HAP-1 (cell line): ENCODE data around the gene ETDC.
A peak's percentile ranks its signal among the peaks of the same experiment; 100 is the strongest.
"Not testable (repeated sequence)": the region's sequence is repeated elsewhere in the genome, so short reads cannot be mapped to it uniquely, and the experiment has no call there.

ENCODE experiments used
- DNase-seq, 2 experiments: peaks; one replicate each; pipeline ENCODE4 v3.0.0-alpha.2; 2016 to 2020; ENCODE audit warnings: low spot score in 2 of 2
- H3K27me3 ChIP-seq: fragments of 250-450 bp; sonication (Bioruptor Pico); 2 replicates; pipeline ENCODE4 v1.5.1; 2020; ENCODE audit warnings: low read depth, mild to moderate bottlenecking, moderate library complexity
- H3K36me3 ChIP-seq: fragments of 250-450 bp; sonication (Bioruptor Pico); replicated peaks from 2 replicates; pipeline ENCODE4 v1.5.1; 2020; ENCODE audit warnings: mild to moderate bottlenecking
- H3K4me1 ChIP-seq: fragments of 250-450 bp; sonication (Bioruptor Pico); 2 replicates; pipeline ENCODE4 v1.5.1; 2020; ENCODE audit warnings: mild to moderate bottlenecking
- H3K4me3 ChIP-seq: fragments of 250-450 bp; sonication (Bioruptor Pico); 2 replicates; pipeline ENCODE4 v1.5.1; 2020; ENCODE audit warnings: mild to moderate bottlenecking, moderate library complexity
- H3K9me3 ChIP-seq: fragments of 250-450 bp; sonication (Bioruptor Pico); 2 replicates; pipeline ENCODE4 v1.5.1; 2020; ENCODE audit warnings: mild to moderate bottlenecking, moderate library complexity
- in situ Hi-C: fragments of 300-500 bp; cut with MboI; formaldehyde crosslinking; loops from 3 replicates; pipeline ENCODE4 v1.14.3; 2020; ENCODE audit warnings: low sequenced_read_pairs, inconsistent platforms, mixed read lengths

Gene ETDC

DNA sequence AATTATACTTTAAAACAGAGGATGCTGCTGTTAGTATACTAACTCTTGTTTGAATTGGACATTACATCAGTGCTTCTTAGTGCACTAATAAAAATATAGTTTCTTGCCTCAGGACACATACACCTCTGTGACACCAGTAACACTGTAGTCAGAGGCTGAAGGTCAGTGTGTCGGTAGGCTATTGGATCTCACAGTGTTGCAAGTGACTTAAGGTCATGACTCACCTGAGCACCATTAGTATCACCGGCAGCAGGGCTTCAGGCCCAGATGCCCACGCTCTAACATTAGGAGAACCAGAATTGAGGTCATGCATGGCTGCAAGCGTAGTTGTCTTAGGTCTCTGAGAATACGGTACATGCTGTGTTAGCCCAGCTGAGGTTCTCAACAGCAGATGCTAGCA lies 15.2 kb downstream of the ETDC start:
- H3K4me3 ChIP-seq: no peak overlapping the region
- H3K4me1 ChIP-seq: no peaks in the 10 kb centered on the region
- no peaks in the 10 kb centered on the region for H3K9me3 ChIP-seq
- no peaks in the 10 kb centered on the region for H3K27me3 ChIP-seq
- no peak for DNase-seq
- no peaks in the 10 kb centered on the region; the same call in 1 of the 2 replicates for H3K36me3 ChIP-seq
- in situ Hi-C loops: no loop called here

DNA sequence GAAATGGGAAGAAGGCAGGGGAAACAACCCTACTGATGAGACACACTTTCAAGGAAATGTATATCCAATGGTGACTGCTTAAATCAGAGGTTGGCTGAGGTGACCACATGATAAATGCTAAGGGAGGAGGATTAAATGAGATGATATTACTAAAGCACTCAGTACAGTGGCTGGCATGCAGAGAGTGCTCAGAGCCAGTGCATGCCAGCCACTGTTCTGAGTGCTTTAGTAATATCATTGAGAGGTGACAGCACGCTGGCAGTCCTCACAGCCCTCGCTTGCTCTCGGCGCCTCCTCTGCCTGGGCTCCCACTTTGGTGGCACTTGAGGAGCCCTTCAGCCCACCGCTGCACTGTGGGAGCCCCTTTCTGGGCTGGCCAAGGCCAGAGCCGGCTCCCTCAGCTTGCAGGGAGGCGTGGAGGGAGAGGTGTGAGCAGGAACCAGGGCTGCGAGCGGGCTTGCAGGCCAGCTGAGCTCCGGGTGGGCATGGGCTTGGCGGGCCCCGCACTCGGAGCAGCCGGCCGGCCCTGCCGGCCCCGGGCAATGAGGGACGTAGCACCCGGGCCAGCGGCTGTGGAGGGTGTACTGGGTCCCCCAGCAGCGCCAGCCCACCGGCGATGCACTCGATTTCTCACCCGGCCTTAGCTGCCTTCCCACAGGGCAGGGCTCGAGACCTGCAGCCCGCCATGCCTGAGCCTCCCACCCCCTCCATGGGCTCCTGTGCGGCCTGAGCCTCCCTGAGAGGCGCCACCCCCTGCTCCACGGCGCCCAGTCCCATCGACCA lies 15.9 kb downstream of the ETDC start:
- H3K4me1 ChIP-seq, DNase-seq, H3K9me3 ChIP-seq, H3K36me3 ChIP-seq, in situ Hi-C loops, H3K27me3 ChIP-seq, H3K4me3 ChIP-seq: not testable (repeated sequence)

DNA sequence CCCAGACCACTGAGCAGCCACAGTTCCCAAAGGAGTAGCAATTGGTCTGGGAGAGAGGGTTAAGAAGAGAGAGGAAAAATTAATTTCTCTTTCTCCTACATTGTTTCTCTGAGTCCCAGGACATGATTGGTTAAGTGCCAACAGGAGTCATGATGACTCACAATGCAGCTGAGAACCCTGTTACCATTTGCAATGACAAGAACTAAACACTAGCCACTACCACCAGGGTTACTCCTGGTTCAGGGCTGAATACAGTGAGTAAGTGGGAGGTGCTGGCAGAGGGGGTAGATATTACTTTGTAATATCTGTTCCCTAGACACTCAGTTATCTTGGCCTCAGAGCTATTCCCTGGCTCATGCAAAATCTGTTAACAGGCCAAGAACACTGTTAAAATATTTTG lies 18.0 kb downstream of the ETDC start:
- Histone ChIP-seq H3K9me3 (no peaks in the 10 kb centered on the region), H3K4me3 (no peak overlapping the region), H3K4me1 (no peaks in the 10 kb centered on the region), H3K36me3 (no peaks in the 10 kb centered on the region; the same call in 1 of the 2 replicates), H3K27me3 (no peaks in the 10 kb centered on the region)
- in situ Hi-C loops: no loop called here
- no peak for DNase-seq

DNA sequence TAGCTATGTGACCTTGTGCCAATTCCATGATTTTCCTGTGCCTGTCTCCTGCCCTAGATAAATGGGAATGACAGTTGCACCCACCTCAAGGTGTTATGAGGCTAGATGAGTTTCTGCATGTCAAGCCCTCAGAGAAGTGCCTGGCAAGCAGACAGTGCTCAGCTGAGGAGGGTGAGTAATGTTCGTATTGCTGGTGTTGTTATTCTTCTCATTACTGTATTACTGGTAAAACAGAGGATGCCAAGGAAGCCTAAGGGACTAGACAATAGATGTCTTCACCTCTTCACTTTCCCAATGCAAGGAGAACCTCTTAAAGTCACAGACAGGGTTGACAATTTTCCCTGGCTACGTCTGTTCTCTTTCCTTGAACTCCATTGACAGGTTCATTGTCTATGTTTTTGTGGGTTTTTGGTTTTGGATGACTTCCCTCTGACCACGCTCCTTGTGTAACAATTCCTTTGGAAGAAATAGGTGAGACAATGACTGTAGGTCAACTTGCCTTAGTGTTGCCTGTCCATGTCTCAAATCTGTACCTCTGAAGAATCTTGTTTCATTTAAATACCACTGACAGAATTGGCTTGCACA lies 19.2 kb downstream of the ETDC start:
- Histone ChIP-seq H3K36me3 (peaks cover 1% of the 10 kb centered on the region), H3K4me1 (no peaks in the 10 kb centered on the region), H3K27me3 (no peaks in the 10 kb centered on the region), H3K9me3 (no peaks in the 10 kb centered on the region), H3K4me3 (no peak overlapping the region)
- DNase-seq: no peak
- in situ Hi-C loops: no loop called here

DNA sequence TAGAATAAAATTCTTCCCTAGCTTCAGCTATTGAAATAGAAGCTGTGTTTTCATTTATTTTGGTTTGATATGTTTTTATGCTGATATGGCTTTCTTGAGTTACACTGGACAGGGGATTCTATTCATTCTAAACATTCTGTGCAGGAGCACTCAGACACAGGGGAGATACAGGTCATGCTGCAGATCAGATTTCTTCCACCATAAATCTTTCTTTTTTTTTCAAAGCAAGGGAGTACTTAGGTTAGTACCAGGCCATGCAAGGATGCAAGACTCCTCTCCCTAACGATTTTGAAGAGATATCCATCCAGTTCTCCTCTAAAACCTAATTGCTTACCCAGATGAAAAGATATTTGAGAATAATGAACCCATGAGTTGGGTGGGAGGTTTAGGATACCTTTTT lies 21.4 kb downstream of the ETDC start:
- in situ Hi-C loops: no loop called here
- no peaks in the 10 kb centered on the region for H3K27me3 ChIP-seq
- H3K4me1 ChIP-seq: no peaks in the 10 kb centered on the region
- no peak overlapping the region for H3K4me3 ChIP-seq
- no peaks in the 10 kb centered on the region for H3K9me3 ChIP-seq
- H3K36me3 ChIP-seq: peaks cover 8% of the 10 kb centered on the region
- DNase-seq: no peak

DNA sequence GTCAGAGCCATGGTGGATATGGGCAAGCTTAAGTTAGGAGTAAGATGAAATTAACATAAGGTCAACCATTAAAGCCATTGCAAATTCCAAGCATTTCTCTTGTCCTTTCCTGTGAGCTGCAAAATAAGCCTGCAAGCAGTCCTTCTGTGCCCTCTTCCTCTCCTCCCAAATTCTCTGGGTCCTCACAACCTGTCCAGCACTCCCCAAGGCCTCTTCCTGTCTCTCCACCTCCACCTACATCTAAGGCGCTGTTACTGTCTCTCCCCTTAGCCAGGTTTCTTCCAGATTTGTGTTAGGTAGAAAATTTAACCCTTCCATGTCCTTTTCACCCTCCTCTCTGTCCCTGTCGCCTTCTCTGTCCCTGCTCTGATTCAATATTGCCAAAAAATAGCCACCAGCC lies 22.2 kb downstream of the ETDC start:
- peaks cover 8% of the 10 kb centered on the region for H3K36me3 ChIP-seq
- H3K4me3 ChIP-seq: no peak overlapping the region
- H3K27me3 ChIP-seq: no peaks in the 10 kb centered on the region
- in situ Hi-C loops: no loop called here
- no peaks in the 10 kb centered on the region for H3K4me1 ChIP-seq
- no peak for DNase-seq
- H3K9me3 ChIP-seq: no peaks in the 10 kb centered on the region

DNA sequence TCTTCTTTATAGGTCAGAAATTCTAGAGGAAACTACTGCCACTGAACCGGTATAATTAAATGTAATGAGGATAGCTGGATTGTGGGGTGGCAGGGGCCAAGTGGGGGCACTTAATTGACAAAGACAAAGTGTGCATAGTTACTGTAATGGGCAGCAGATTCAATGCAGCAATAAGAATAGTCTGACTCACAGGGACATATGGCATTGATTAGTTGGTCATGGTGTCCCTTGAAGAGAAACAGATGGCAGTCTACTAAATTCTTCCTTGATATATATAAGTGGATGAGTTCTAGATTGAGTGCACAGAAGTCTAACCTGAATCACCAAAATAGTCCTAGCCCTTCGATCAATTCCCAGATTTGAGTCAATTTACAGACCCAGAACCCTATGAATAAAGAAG lies 31.6 kb downstream of the ETDC start:
- Histone ChIP-seq H3K4me3 (peak overlapping the region; percentile 83), H3K27me3 (no peaks in the 10 kb centered on the region), H3K36me3 (peaks cover 4% of the 10 kb centered on the region), H3K9me3 (no peaks in the 10 kb centered on the region), H3K4me1 (peaks cover 23% of the 10 kb centered on the region)
- in situ Hi-C loops: no loop called here
- no peak for DNase-seq

DNA sequence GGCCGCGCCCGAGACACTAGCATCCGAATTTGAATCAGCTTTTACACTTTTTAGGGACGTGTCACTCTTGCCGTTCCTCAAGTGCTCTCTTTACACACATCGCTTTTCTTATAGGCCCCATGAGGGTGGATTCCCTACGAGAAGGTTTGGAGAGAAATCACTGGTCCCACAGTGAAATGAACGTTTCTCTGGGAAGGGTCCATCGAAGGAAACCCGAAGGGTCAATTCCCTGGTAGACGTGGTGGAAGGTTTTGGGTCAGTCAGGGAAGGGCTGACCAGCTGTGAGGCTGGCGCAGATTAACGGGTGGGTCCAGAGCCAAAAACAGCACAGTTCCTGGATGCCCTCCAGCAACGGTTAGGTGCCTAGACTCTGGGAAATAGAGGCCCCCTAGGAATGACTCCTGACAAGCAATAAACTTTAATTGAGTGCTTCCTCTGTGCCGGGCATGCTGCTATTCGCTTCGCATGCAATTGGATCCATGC lies 35.9 kb downstream of the ETDC start:
- Histone ChIP-seq H3K4me3 (peak overlapping the region; percentile 83), H3K27me3 (no peaks in the 10 kb centered on the region), H3K9me3 (no peaks in the 10 kb centered on the region), H3K36me3 (peaks cover 37% of the 10 kb centered on the region), H3K4me1 (peaks cover 20% of the 10 kb centered on the region)
- DNase-seq: peak; percentile 38 to 63
- in situ Hi-C loops: no loop called here

DNA sequence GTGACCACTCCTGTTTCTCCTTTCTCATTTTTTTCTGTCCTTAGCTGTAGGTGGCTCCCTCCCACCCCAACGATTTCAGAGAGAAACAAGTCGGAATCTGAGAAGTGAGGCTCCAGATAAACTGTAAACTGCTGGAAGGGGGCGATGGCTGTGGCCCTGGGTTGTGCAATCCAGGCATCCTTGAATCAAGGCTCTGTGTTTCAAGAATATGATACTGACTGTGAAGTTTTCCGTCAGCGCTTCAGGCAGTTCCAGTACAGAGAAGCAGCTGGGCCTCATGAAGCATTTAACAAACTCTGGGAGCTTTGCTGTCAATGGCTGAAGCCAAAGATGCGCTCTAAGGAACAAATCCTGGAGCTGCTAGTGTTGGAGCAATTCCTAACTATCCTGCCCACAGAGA lies 37.7 kb downstream of the ETDC start:
- peaks cover 7% of the 10 kb centered on the region; the same call in 1 of the 2 replicates for H3K4me1 ChIP-seq
- no peak overlapping the region for H3K4me3 ChIP-seq
- H3K9me3 ChIP-seq: no peaks in the 10 kb centered on the region
- no peaks in the 10 kb centered on the region for H3K27me3 ChIP-seq
- no peak for DNase-seq
- in situ Hi-C loops: no loop called here
- peaks cover 52% of the 10 kb centered on the region for H3K36me3 ChIP-seq

DNA sequence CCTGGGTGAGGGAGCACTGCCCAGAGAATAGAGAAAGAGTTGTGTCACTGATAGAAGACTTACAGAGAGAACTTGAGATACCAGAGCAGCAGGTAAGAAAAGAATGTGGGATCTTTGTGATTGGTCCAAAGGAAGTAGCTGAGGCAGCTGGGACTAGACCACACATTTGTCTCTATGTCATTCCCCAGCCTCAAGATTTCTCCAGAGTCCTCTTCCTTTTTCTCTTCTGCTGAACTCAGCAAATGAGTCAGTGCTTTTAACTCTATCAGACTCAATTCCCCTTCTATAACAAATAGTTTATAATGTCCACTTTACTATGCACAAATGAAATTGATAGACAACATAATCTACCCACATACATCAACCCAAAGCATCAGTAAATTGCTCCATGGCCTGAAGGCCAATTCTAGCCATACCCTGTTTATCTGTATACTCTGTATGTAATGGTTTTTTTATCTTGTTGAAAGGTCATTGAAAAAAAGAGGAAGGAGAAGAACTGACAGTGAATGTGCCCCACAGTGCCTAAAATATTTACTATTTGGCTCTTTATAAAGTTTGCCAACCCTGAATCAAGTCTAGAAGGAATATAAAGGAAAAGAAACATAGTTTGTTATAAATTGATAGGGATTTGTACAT lies 38.2 kb downstream of the ETDC start:
- in situ Hi-C loops: no loop called here
- Histone ChIP-seq H3K27me3 (no peaks in the 10 kb centered on the region), H3K36me3 (peaks cover 55% of the 10 kb centered on the region), H3K9me3 (no peaks in the 10 kb centered on the region), H3K4me3 (no peak overlapping the region), H3K4me1 (peaks cover 6% of the 10 kb centered on the region; the same call in 1 of the 2 replicates)
- DNase-seq: no peak

DNA sequence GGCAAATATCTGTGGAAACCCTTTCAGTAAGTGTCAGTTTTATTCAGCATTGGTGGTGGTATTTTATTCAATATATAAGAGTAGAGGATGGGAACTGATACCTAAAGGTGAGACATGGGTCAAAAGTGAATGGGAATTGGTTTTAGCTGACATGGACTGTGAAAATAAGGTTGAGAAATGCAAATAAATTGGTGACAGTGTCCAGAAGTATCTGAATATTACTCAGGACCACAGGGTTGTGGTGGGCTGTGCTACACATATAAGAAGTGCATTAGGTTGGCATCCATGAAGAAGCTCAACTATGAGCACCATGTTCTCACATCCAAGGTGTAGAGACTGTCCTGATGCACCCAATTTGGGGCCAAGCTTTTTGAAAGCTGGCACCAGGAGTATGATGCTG lies 45.0 kb downstream of the ETDC start:
- DNase-seq: no peak

More for the DNA sequence above, 45.0 kb downstream of the ETDC start:
- H3K27me3 ChIP-seq: no peaks in the 10 kb centered on the region
- no peak overlapping the region for H3K4me3 ChIP-seq
- H3K4me1 ChIP-seq: no peaks in the 10 kb centered on the region
- H3K36me3 ChIP-seq: peaks cover 34% of the 10 kb centered on the region
- no peaks in the 10 kb centered on the region for H3K9me3 ChIP-seq
- in situ Hi-C loops: no loop called here
